Thyroid gland (tissue), 4 donors: ENCODE results near the gene RINT1. TPM values are rescaled to one million over a fixed set of nuclear protein-coding genes. Genes with fewer than 3 reads are reported as not detected.

Source experiments
- DNase-seq, 2 donors: peaks; one replicate each; pipeline ENCODE4 v3.0.0-alpha.2; 2019
- H3K27ac ChIP-seq, 3 donors: fragments of 200-600 bp; sonication (generic); 1 replicate in 2 of 3; 2 replicates in 1 of 3; pipeline ENCODE4 v1.5.1; 2016 to 2019; ENCODE audit warnings: mild to moderate bottlenecking in 1 of 3, moderate library complexity in 1 of 3
- H3K27me3 ChIP-seq: fragments of 200-600 bp; sonication (generic); one replicate; pipeline ENCODE4 v1.5.1; 2019
- H3K36me3 ChIP-seq, 2 donors: fragments of 200-600 bp; sonication (generic); one replicate each; pipeline ENCODE4 v1.5.1; 2016 to 2019
- H3K4me1 ChIP-seq, 2 donors: fragments of 200-600 bp; sonication (generic); one replicate each; pipeline ENCODE4 v1.5.1; 2017 to 2019
- H3K4me3 ChIP-seq, 3 donors: fragments of 200-600 bp; sonication (generic); replicated peaks in 1 of 3; 1 replicate in 2 of 3; 2 replicates in 1 of 3; pipeline ENCODE4 v1.5.1; 2016; ENCODE audit warnings: mild to moderate bottlenecking in 1 of 3
- H3K9me3 ChIP-seq: fragments of 200-600 bp; sonication (generic); one replicate; pipeline ENCODE4 v1.5.1; 2017
- CTCF ChIP-seq, 6 experiments: fragments of 200-600 bp in 3 of 6; fragments of 450-650 bp in 3 of 6; sonication (generic) in 3 of 6; IDR thresholded peaks; one replicate each; pipeline ENCODE4 v1.5.1; 2016 to 2019; ENCODE audit warnings: antibody characterized with exemption in 6 of 6, mild to moderate bottlenecking in 2 of 6, inconsistent platforms in 1 of 6, moderate library complexity in 1 of 6
- POLR2A ChIP-seq, 2 donors: fragments of 450-650 bp; IDR thresholded peaks; one replicate each; pipeline ENCODE4 v1.6.1; 2017; ENCODE audit warnings: antibody characterized with exemption in 2 of 2, mild to moderate bottlenecking in 2 of 2, moderate library complexity in 1 of 2
- WGBS, 2 donors: methylation state at CpG; one replicate each; pipeline ENCODE4 v1.1.5; 2017; 5-methylcytosine and 5-hydroxymethylcytosine counted together
- intact Hi-C: fragments of 100-400 bp; cut with DNase I; formaldehyde crosslinking; loops from one replicate; pipeline ENCODE4 v1.15.1; 2023
- total RNA-seq, 4 donors: library from RNA; depleted of rRNA; stranded (reverse); fragments of >200 nt; gene quantifications; one replicate each; pipeline ENCODE4 v1.2.3, GENCODE V29; 2016

The RINT1 gene
- 10 to 100 TPM; 15.5 to 22.3 (median 21.7) TPM for total RNA-seq

DNA sequence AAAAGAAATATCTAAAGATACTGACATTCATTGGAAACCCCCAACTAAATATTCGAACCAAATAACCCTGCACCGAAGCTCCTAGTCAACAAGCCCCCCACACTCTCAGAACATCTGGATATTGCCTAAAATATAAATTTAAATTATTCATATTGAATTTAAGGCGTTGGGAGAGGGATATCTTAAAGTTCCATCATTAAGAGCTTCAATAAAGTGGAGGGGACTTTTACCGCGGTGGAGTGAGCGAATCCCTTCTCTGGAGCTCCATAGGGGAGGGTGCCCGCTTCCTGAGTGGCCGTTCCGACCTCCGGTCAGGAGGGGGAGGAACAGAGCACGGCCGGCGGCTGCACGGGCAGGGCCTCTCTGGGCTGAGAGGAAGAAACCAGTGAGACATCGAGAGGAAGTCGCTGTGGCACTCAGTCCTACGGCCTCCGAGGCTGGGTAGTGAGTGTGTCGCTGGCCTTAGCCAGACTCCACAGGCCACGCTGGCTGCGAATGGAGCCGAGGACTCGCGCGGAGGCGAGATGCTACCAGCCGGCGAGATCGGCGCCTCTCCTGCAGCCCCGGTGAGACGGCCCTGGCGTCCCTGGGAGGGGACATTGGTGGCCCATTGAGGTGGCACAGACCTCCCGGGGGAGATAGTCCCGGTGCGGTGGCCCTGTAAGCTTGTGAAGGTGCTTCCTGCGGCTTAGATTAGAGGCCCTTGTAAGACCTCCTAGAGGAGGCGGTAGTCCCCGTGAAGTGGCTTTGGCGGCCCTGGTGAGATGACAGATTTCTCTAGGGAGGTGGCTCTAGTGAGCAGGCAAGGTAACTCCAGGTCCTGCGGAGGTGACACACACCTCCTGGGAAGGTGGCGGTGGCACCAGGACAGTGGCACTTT lies at the start of gene RINT1:
TSS of gene RINT1 (plus strand) at position 410 of the 880 bp plus-strand sequence. CDS start at position 525, 115 bp downstream.
- H3K9me3 ChIP-seq = no peaks in the 10 kb centered on the region
- DNase-seq = peak; percentile 87 to 91
- 4% methylated on average over 21 to 32 of the region's 42 CpGs for WGBS, 2 donors
- H3K4me3 ChIP-seq = peak within 1 kb of the TSS; percentile 75 to 91 (median 76)
- peak within 1 kb of the TSS; percentile 56 to 75 (median 64) for H3K27ac ChIP-seq
- H3K4me1 ChIP-seq = peaks cover 6 to 17% of the 10 kb centered on the region in 2 donors
- H3K27me3 ChIP-seq = no peaks in the 10 kb centered on the region
- intact Hi-C loops = no loop called here
- TF ChIP-seq POLR2A (IDR thresholded peaks at IDR 0.05) = peak in 1 of 2 donors; percentile 81
- TF ChIP-seq CTCF (IDR thresholded peaks at IDR 0.05) = peak in 4 of 6 experiments; percentile 34 to 69 (median 56)
- H3K36me3 ChIP-seq = peaks cover 0 to 7% of the 10 kb centered on the region in 2 donors

DNA sequence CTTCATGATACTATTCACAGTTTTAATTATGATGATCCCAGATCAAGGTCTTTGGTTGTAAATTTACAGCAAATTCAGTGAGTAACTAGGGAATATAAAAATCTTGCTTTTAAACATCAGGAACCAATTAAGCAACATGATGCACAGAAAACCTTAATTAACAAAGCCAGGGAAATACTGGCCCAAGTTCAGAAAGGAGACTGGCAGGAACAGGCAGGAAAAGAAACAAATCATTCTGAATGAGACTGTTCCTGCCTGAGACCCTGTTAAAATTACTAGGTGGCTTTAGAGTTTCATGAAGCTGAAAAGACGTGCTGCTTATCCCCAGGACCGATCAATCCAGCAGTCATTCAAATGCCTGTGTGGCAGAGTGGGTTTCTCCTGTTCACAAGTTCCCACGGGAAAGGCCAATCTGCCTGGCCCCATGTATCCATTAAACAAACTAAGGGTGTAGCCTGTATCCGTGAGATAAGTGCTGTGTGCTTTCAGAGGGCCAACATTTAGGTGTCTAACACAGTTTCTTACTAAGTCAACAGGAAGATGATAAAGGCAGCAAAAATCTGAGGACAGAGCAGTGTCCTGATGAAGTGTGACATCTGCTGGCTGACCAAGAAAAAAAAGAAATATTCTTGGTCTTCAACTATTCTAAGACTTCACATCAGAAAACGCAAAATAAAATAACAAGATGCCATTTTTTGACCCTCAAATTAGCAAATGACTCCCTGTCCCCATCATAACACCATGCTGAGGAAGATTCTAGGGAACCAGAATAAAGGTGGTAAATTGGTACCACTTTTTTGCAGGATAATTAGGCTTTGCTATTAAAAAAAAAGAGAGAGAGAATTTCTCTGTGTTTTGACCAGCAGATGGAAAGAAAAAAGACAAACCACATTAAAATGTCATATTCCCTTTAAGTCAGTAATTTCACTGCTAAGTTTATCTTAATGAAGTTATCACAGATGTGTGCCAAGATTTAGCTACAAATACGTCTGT lies 44.1 kb upstream of the RINT1 start:
- WGBS, 2 donors = 57 to 61% methylated on average over 6 of the region's 6 CpGs
- Histone ChIP-seq H3K4me1 (peaks cover 0 to 6% of the 10 kb centered on the region in 2 donors), H3K27ac (no peak overlapping the region), H3K4me3 (no peak overlapping the region), H3K27me3 (no peaks in the 10 kb centered on the region), H3K9me3 (no peaks in the 10 kb centered on the region), H3K36me3 (peaks cover 5 to 8% of the 10 kb centered on the region in 2 donors)
- intact Hi-C loops = loop anchor here (10.0 kb wide), 1 partner anchor 563 kb away; no protein-coding TSS in a partner anchor
- peak in 1 of 2 donors; percentile 4 for DNase-seq
- TF ChIP-seq POLR2A (IDR thresholded peaks at IDR 0.05) (no peak), CTCF (IDR thresholded peaks at IDR 0.05) (peak in 4 of 6 experiments; percentile 22 to 41 (median 36))

GRCh38 chr7:105489409-105489808 lies 42.6 kb upstream of the RINT1 start:
- H3K4me3 ChIP-seq = no peak overlapping the region
- DNase-seq = no peak
- 94 to 96% methylated on average over 3 of the region's 3 CpGs for WGBS, 2 donors
- no peak overlapping the region for H3K27ac ChIP-seq
- H3K27me3 ChIP-seq = no peaks in the 10 kb centered on the region
- intact Hi-C loops = loop anchor here (10.0 kb wide), 1 partner anchor 565 kb away; no protein-coding TSS in a partner anchor
- H3K4me1 ChIP-seq = peaks cover 0 to 6% of the 10 kb centered on the region in 2 donors
- peaks cover 5 to 8% of the 10 kb centered on the region in 2 donors for H3K36me3 ChIP-seq
- no peaks in the 10 kb centered on the region for H3K9me3 ChIP-seq
- TF ChIP-seq CTCF (IDR thresholded peaks at IDR 0.05) = no peak

GRCh38 chr7:105493196-105493922 lies 38.6 kb upstream of the RINT1 start:
- DNase-seq = no peak
- intact Hi-C loops = no loop called here
- Histone ChIP-seq H3K27ac (no peak overlapping the region), H3K27me3 (no peaks in the 10 kb centered on the region), H3K4me3 (no peak overlapping the region), H3K36me3 (no peaks in the 10 kb centered on the region), H3K9me3 (no peaks in the 10 kb centered on the region), H3K4me1 (no peaks in the 10 kb centered on the region)
- TF ChIP-seq POLR2A (IDR thresholded peaks at IDR 0.05) = no peak
- TF ChIP-seq CTCF (IDR thresholded peaks at IDR 0.05) = no peak
- WGBS, 2 donors = 87 to 88% methylated on average over 7 of the region's 7 CpGs
